Astrocyte (in vitro differentiated cells and primary cell): ENCODE measurements around the gene FAM222B.

Experiments used
- EZH2 ChIP-seq: IDR thresholded peaks from 2 replicates; pipeline ENCODE4 v1.6.1; 2012; ENCODE audit warnings: mild to moderate bottlenecking, low read length, inconsistent platforms; ENCODE audit not compliant: insufficient read depth
- TF ChIP-seq, protein P1 (sequence below): IDR thresholded peaks from 2 replicates; pipeline ENCODE4 v1.5.1; 2011; ENCODE audit warnings: low read depth, mild to moderate bottlenecking, inconsistent platforms, low read length, moderate library complexity; ENCODE audit not compliant: insufficient read depth

DNA sequence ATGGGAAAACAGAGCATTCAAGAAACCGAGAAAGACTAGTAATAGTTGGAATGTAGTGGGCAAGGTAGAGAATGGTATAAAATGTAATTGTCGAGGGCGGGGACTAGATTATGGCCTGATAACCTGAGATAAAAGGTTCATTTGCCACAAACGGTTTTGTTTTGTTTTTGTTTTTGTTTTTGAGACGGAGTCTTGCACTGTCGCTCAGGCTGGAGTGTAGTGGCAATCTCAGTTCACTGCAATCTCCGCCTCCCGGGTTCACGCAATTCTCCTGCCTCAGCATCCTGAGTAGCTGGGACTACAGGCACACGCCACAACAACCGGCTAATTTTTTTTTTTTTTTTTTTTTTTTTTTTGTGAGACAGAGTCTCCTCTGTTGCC, 112.7 kb downstream of the FAM222B start:
- TF ChIP-seq, protein P1, sequence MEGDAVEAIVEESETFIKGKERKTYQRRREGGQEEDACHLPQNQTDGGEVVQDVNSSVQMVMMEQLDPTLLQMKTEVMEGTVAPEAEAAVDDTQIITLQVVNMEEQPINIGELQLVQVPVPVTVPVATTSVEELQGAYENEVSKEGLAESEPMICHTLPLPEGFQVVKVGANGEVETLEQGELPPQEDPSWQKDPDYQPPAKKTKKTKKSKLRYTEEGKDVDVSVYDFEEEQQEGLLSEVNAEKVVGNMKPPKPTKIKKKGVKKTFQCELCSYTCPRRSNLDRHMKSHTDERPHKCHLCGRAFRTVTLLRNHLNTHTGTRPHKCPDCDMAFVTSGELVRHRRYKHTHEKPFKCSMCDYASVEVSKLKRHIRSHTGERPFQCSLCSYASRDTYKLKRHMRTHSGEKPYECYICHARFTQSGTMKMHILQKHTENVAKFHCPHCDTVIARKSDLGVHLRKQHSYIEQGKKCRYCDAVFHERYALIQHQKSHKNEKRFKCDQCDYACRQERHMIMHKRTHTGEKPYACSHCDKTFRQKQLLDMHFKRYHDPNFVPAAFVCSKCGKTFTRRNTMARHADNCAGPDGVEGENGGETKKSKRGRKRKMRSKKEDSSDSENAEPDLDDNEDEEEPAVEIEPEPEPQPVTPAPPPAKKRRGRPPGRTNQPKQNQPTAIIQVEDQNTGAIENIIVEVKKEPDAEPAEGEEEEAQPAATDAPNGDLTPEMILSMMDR: no peak
- TF ChIP-seq EZH2: no peak
